K562 (cell line): ENCODE measurements around the gene SDE2. TPM values are rescaled to one million over a fixed set of nuclear protein-coding genes. Genes with fewer than 3 reads are reported as not detected.

Experiments used
- BRCA1 ChIP-seq, 2 experiments: fragments of 450-650 bp in 1 of 2; sonication (generic) in 1 of 2; formaldehyde crosslinking in 1 of 2; IDR thresholded peaks; 2 replicates each; pipeline versions ENCODE4 v1.5.0 to v1.6.1; 2017 to 2020; ENCODE audit warnings: mild to moderate bottlenecking in 1 of 2, missing genetic modification reagents in 1 of 2
- BRF2 ChIP-seq: IDR thresholded peaks from 3 replicates; pipeline ENCODE4 v1.6.1; 2011; ENCODE audit warnings: borderline replicate concordance, mild to moderate bottlenecking; ENCODE audit not compliant: insufficient read length, insufficient read depth
- DNMT1 ChIP-seq: fragments of 450-650 bp; IDR thresholded peaks from 2 replicates; pipeline ENCODE4 v1.6.1; 2016; ENCODE audit warnings: antibody characterized with exemption, mild to moderate bottlenecking
- HEY1 ChIP-seq: fragments of 250-450 bp; sonication (Bioruptor Pico); IDR thresholded peaks from 2 replicates; pipeline ENCODE4 v1.5.0; 2020; ENCODE audit warnings: mild to moderate bottlenecking, moderate library complexity, borderline replicate concordance
- ID3 ChIP-seq, 2 experiments: fragments of 250-450 bp in 1 of 2; fragments of 450-650 bp in 1 of 2; sonication (Bioruptor Pico) in 1 of 2; IDR thresholded peaks; 2 replicates each; pipeline versions ENCODE4 v1.6.1 to v1.8.0; 2016 to 2021; ENCODE audit warnings: mild to moderate bottlenecking in 2 of 2, moderate library complexity in 2 of 2, missing compliant biosample characterization in 1 of 2, missing genetic modification characterization in 1 of 2
- KDM1A ChIP-seq, 2 experiments: fragments of 450-650 bp; IDR thresholded peaks; 2 replicates each; pipeline ENCODE4 v1.6.1; 2016; ENCODE audit warnings: mild to moderate bottlenecking in 2 of 2
- MAZ ChIP-seq, 2 experiments: fragments of 450-650 bp in 1 of 2; sonication (generic) in 1 of 2; formaldehyde crosslinking; IDR thresholded peaks in 1 of 2; conservative IDR thresholded peaks in 1 of 2; 2 replicates each; pipeline versions ENCODE4 v1.4.0 to v1.5.0; 2020; ENCODE audit warnings: mild to moderate bottlenecking in 1 of 2, missing genetic modification reagents in 1 of 2
- NR2C1 ChIP-seq, 2 experiments: fragments of 450-650 bp; IDR thresholded peaks; 2 replicates each; pipeline ENCODE4 v1.6.1; 2017; ENCODE audit warnings: mild to moderate bottlenecking in 2 of 2, antibody characterized with exemption in 1 of 2, inconsistent platforms in 1 of 2, missing compliant biosample characterization in 1 of 2, missing genetic modification characterization in 1 of 2
- NR2C2 ChIP-seq, 2 experiments: fragments of 200-800 bp in 1 of 2; sonication (Bioruptor generic) in 1 of 2; sonication (generic) in 1 of 2; formaldehyde crosslinking in 1 of 2; IDR thresholded peaks; 2 replicates each; pipeline versions ENCODE4 v1.6.1 to v1.8.0; 2016 to 2022; ENCODE audit warnings: mild to moderate bottlenecking in 1 of 2, missing compliant biosample characterization in 1 of 2, missing genetic modification characterization in 1 of 2, missing genetic modification reagents in 1 of 2
- SOX6 ChIP-seq: fragments of 450-650 bp; IDR thresholded peaks from 2 replicates; pipeline ENCODE4 v1.6.1; 2014; ENCODE audit warnings: mild to moderate bottlenecking
- SRSF9 ChIP-seq: fragments of 200-400 bp; formaldehyde crosslinking; IDR thresholded peaks from 2 replicates; pipeline ENCODE4 v1.6.1; 2017; ENCODE audit warnings: low read depth, low read length, borderline replicate concordance
- SUPT5H ChIP-seq: fragments of 450-650 bp; IDR thresholded peaks from 2 replicates; pipeline ENCODE4 v1.6.1; 2016
- TCF3 ChIP-seq: sonication (generic); formaldehyde crosslinking; IDR thresholded peaks from 2 replicates; pipeline ENCODE4 v1.4.0; 2020; ENCODE audit warnings: mild to moderate bottlenecking, missing genetic modification reagents
- TRIM28 ChIP-seq: fragments of 450-650 bp; IDR thresholded peaks from 2 replicates; pipeline ENCODE4 v1.6.1; 2017
- ZBTB43 ChIP-seq: sonication (generic); formaldehyde crosslinking; IDR thresholded peaks from 2 replicates; pipeline ENCODE4 v1.8.0; 2023; ENCODE audit warnings: mild to moderate bottlenecking, missing genetic modification reagents
- ZBTB8A ChIP-seq: fragments of 450-650 bp; IDR thresholded peaks from 2 replicates; pipeline ENCODE4 v1.6.1; 2018; ENCODE audit warnings: mild to moderate bottlenecking, moderate library complexity; ENCODE audit not compliant: partially characterized antibody
- ZNF695 ChIP-seq: fragments of 450-650 bp; formaldehyde crosslinking; IDR thresholded peaks from 2 replicates; pipeline ENCODE4 v1.4.0; 2020; ENCODE audit warnings: mild to moderate bottlenecking, moderate library complexity
- ZNF75A ChIP-seq: fragments of 450-650 bp; formaldehyde crosslinking; IDR thresholded peaks from 2 replicates; pipeline ENCODE4 v1.4.0; 2020; ENCODE audit warnings: mild to moderate bottlenecking
- polyA plus RNA-seq, 8 experiments: library from polyadenylated mRNA; depleted of rRNA in 4 of 8; stranded (reverse) in 5 of 8; unstranded in 3 of 8; fragments of >200 nt; fragmentation: Nextera tagmentation in 2 of 8; fragmentation: Illumina TruSeq in 1 of 8; extraction: Ambion mirVana in 2 of 8; extraction: Trizol in 1 of 8; gene quantifications; 2 replicates each; pipeline versions ENCODE4 v1.2.1 to v1.2.3, GENCODE V29; 2011 to 2014; ENCODE audit warnings: inconsistent platforms in 1 of 8, missing spikeins in 1 of 8
- total RNA-seq, 7 experiments: library from RNA; depleted of rRNA in 6 of 7; stranded (reverse); fragments of >200 nt in 6 of 7; fragmentation: Illumina TruSeq in 2 of 7; extraction: Trizol in 2 of 7; gene quantifications; 2 replicates each; pipeline versions ENCODE4 v1.2.1 to v1.2.3, GENCODE V29; 2011 to 2021; ENCODE audit warnings: low replicate concordance in 1 of 7
- TF ChIP-seq, protein P1 (sequence below): fragments of 450-650 bp; IDR thresholded peaks from one replicate; pipeline ENCODE4 v1.6.1; 2018; ENCODE audit warnings: mild to moderate bottlenecking, moderate library complexity; ENCODE audit not compliant: partially characterized antibody
- TF ChIP-seq, protein P2 (sequence below): fragments of 450-650 bp; IDR thresholded peaks from 2 replicates; pipeline ENCODE4 v1.6.1; 2018; ENCODE audit warnings: mild to moderate bottlenecking, low read depth; ENCODE audit not compliant: partially characterized antibody

Gene SDE2
- total and polyA plus RNA-seq, 9 of the 15 experiments (the other 6 are each of a cell fraction or from before 2014, with no cell fraction given): 14.3 to 62.3 (median 46.0) TPM

- TF ChIP-seq ZNF695 (CRISPR knock-in tag): no peak
- no peak for TF ChIP-seq BRCA1 (IDR thresholded peaks at IDR 0.05)
- no peak for TF ChIP-seq BRCA1 (CRISPR knock-in tag; IDR thresholded peaks at IDR 0.05)
- TF ChIP-seq ZNF75A: no peak
- TF ChIP-seq NR2C2 (CRISPR knock-in tag; IDR thresholded peaks at IDR 0.05): no peak
- no peak for TF ChIP-seq NR2C2 (tag; IDR thresholded peaks at IDR 0.05)
- TF ChIP-seq NR2C1 (IDR thresholded peaks at IDR 0.05): 0 out of 2 replicates have a peak, but pooled peaks have one; percentile 7
- no peak for TF ChIP-seq NR2C1 (tag; IDR thresholded peaks at IDR 0.05)
- peak; percentile 91 for TF ChIP-seq TCF3
- TF ChIP-seq SOX6: peak; percentile 100
- peak in 1 of 2 experiments; percentile 61; a peak in 2 of 4 replicates for TF ChIP-seq MAZ (CRISPR knock-in tag; conservative IDR thresholded peaks at IDR 0.05 in 1 of 2, IDR thresholded peaks at IDR 0.05 in 1 of 2)
- no peak for TF ChIP-seq ZBTB8A
- TF ChIP-seq, protein P1, sequence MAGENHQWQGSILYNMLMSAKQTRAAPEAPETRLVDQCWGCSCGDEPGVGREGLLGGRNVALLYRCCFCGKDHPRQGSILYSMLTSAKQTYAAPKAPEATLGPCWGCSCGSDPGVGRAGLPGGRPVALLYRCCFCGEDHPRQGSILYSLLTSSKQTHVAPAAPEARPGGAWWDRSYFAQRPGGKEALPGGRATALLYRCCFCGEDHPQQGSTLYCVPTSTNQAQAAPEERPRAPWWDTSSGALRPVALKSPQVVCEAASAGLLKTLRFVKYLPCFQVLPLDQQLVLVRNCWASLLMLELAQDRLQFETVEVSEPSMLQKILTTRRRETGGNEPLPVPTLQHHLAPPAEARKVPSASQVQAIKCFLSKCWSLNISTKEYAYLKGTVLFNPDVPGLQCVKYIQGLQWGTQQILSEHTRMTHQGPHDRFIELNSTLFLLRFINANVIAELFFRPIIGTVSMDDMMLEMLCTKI: no peak
- TF ChIP-seq, protein P2, sequence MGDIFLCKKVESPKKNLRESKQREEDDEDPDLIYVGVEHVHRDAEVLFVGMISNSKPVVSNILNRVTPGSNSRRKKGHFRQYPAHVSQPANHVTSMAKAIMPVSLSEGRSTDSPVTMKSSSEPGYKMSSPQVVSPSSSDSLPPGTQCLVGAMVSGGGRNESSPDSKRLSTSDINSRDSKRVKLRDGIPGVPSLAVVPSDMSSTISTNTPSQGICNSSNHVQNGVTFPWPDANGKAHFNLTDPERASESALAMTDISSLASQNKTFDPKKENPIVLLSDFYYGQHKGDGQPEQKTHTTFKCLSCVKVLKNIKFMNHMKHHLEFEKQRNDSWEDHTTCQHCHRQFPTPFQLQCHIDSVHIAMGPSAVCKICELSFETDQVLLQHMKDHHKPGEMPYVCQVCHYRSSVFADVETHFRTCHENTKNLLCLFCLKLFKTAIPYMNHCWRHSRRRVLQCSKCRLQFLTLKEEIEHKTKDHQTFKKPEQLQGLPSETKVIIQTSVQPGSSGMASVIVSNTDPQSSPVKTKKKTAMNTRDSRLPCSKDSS: no peak
- no peak for TF ChIP-seq BRF2
- TF ChIP-seq KDM1A (IDR thresholded peaks at IDR 0.05): peak; percentile 60 to 78; a peak in 3 of 4 replicates
- TF ChIP-seq HEY1 (CRISPR knock-in tag): 0 out of 2 replicates have a peak, but pooled peaks have one; percentile 30
- no peak for TF ChIP-seq DNMT1
- TF ChIP-seq TRIM28: no peak; the same call in 1 of the 2 replicates
- no peak for TF ChIP-seq SRSF9
- TF ChIP-seq SUPT5H: peak; percentile 91
- no peak for TF ChIP-seq ID3 (CRISPR knock-in tag; IDR thresholded peaks at IDR 0.05)
- no peak for TF ChIP-seq ID3 (tag; IDR thresholded peaks at IDR 0.05)
- no peak; the same call in 1 of the 2 replicates for TF ChIP-seq ZBTB43 (CRISPR knock-in tag)
Measured at GRCh38 chr1:226002667-226003501, 3.7 kb upstream of the SDE2 start (continued).
